GM12875 (cell line): ENCODE measurements around the gene MINK1.
"Not testable (repeated sequence)": the region's sequence is repeated elsewhere in the genome, so short reads cannot be mapped to it uniquely, and the experiment has no call there.

Source experiments
- H3K4me3 ChIP-seq: one replicate; pipeline ENCODE4 v1.5.1; 2011; ENCODE audit warnings: low read depth, low read length, control low read depth
- TF ChIP-seq, protein P1 (sequence below): IDR thresholded peaks from 2 replicates; pipeline ENCODE4 v1.5.1; 2011; ENCODE audit warnings: low read depth, mild to moderate bottlenecking, control low read depth, inconsistent platforms, low read length, moderate library complexity, borderline replicate concordance; ENCODE audit not compliant: insufficient read depth

Gene MINK1

DNA sequence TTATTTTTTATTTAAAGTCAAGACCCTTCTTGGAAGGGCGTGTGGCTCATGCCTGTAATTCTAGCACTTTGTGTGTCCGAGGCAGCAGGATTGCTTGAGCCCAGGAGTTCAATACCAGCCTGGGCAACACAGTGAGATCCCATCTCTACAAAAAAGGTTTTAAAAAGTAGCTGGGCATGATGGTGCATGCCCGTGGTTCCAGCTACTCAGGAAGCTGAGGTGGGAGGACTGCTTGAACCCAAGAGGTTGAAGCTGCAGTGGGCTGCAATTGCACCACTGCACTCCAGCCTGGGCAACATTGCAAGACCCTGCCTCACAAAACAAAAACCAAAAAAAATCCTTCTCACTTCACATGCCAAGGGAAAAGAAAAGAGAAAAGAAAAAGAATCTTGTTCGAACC, 29.6 kb downstream of the MINK1 start:
- TF ChIP-seq, protein P1, sequence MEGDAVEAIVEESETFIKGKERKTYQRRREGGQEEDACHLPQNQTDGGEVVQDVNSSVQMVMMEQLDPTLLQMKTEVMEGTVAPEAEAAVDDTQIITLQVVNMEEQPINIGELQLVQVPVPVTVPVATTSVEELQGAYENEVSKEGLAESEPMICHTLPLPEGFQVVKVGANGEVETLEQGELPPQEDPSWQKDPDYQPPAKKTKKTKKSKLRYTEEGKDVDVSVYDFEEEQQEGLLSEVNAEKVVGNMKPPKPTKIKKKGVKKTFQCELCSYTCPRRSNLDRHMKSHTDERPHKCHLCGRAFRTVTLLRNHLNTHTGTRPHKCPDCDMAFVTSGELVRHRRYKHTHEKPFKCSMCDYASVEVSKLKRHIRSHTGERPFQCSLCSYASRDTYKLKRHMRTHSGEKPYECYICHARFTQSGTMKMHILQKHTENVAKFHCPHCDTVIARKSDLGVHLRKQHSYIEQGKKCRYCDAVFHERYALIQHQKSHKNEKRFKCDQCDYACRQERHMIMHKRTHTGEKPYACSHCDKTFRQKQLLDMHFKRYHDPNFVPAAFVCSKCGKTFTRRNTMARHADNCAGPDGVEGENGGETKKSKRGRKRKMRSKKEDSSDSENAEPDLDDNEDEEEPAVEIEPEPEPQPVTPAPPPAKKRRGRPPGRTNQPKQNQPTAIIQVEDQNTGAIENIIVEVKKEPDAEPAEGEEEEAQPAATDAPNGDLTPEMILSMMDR, result no peak

DNA sequence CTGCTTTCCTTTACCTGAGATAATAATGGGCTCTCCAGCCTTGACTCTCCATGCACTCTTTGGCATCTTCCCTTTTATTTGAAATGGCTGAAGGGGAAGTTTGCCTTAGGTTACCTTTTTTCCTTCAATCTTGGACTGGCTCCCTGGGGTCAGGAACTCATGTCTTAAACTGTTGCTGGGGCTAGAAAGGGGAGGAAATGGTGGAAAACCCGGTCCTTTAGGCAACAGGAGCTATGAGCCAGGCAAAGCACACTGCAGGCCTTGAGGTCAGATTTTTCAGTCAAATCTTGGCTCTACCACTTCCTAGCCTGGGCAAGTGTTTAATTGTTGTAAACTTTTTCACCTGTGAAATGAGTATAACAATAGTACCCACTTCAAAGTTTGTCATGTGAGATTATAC, 30.2 kb downstream of the MINK1 start:
- no peak overlapping the region for H3K4me3 ChIP-seq
- TF ChIP-seq, protein P1, result no peak

More for the DNA sequence above, 29.6 kb downstream of the MINK1 start:
- H3K4me3 ChIP-seq, result no peak overlapping the region

DNA sequence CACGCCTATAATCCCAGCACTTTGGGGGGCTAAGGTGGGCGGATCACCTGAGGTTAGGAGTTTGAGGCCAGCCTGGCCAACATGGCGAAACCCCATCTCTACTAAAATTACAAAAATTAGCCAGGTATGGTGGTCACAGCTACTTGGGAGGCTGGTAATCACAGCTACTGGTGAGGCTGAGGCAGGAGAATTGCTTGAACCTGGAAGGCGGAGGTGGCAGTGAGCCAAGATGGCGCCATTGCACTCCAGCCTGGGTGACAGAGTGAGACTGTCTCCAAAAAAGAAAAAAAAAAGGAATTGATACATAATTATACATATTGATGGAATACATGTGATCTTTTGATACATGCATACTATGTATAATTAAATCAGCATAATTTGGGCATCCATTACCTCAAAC, 34.4 kb downstream of the MINK1 start:
- H3K4me3 ChIP-seq, result not testable (repeated sequence)

DNA sequence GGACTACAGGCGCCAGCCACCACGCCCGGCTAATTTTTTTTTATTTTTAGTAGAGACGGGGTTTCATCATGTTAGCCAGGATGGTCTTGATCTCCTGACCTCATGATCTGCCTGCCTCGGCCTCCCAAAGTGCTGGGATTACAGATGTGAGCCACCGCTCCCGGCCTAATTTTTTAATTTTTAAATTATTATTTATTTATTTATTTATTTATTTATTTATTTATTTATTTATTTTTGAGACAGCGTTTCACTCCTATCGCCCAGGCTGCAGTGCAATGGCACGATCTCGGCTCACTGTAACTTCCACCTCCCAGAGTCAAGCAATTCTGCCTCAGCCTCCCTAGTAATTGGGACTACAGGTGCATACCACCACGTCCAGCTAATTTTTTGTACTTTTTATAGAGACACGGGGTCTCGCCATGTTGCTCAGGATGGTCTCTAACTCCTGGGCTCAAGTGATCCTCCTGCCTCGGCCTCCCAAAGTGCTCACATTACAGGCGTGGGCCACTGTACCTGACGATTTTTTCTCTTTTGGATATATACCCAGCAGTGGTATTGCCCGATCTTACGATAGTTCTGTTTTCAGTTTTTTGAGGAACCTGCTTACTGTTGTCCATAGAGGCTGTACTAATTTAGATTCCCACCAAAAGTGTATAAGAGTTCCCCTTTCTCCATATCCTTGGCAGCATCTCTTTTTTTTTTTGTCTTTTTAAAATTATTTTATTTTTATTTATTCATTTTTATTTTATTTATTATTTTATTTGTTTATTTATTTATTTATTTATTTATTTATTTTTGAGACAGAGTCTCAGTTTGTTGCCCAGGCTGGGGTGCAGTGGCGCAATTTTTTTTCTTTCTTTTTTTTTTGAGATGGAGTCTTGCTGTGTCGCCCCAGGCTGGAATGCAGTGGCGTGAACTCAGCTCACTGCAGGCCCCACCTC, 36.2 kb downstream of the MINK1 start:
- not testable (repeated sequence) for H3K4me3 ChIP-seq

DNA sequence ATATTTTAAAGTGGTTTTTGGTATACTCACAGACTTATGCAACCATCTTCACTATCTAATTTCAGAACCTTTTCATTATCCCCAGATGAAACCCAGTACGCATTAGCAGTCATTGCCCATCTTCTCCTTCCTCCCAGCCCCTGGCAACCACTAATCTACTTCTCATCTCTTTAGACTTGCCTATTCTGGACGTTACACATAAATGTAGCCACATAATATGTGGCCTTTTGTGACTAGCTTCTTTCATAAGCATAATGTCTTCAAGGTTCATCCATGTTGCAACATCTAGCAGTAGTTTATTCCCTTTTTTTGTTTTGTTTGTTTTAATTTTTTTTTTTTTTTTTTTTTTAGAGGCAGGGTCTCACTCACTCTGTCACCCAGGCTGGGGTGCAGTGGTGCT, 37.7 kb downstream of the MINK1 start:
- TF ChIP-seq, protein P1, result no peak

DNA sequence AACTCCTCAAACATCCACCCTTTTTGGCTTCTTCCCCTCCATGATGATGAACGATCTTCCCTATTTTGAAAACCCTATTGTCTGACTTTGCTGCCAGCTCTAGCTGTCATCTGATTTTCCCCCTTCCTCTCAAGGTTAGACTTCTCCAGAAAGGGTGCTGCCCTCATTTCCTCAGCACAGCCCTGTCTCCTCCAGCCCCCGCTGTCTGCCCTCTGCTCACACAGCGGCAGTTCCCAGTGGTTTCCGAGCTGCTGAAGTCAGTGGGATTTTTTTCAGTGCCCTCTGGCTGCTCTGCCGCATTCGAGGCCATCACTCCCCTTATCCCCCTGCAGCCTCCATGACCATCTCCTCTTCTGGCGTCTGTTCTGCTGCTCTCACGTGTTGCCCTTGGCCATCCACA, 39.6 kb downstream of the MINK1 start:
- TF ChIP-seq, protein P1, result no peak

More for the DNA sequence above, 37.7 kb downstream of the MINK1 start:
- H3K4me3 ChIP-seq, result no peak overlapping the region

DNA sequence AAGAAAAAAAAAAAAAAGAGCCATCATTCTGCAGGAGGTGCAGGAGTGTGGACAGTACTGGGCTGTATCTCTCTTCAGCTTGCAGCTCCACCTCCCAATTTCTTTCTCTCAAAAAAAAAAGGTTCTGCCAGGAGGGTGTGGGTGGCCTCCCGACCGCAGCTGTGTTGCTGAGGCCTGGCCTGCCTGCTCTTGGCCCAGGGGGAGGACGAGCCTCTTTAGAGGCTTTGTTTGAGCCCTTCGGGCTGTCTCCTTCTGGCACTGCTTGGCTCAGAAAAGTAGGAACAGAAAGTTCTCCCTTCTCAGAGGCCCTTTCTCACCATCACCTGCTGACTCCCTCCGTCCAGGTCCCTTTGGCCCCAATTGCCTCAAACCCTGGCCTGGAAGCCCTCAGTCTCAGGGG, 43.9 kb downstream of the MINK1 start:
- H3K4me3 ChIP-seq, result no peak overlapping the region
- TF ChIP-seq, protein P1, result no peak

More for the DNA sequence above, 39.6 kb downstream of the MINK1 start:
- no peak overlapping the region for H3K4me3 ChIP-seq

DNA sequence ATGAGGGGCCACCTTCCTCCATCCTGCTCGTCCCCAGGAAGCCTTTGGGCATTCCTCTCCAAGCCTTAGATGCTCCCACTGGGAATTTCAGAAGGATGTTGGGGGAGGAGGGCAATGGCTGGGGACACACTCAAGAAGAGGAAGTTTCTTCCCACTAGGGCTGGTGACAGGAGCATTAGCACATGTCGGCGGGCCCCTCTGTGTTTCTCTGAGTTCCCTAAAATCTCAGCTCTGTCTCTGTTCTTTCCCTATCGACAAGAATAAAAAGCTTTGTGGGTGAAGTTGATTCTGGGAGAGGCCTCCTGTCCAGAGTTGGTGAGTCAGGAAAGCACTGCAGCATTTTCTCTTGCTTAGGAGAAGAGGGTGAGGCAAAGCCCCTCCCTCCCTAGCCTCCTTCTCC, 46.5 kb downstream of the MINK1 start:
- TF ChIP-seq, protein P1, result no peak

More for the DNA sequence above, 46.5 kb downstream of the MINK1 start:
- no peak overlapping the region for H3K4me3 ChIP-seq
